SIG-M5 (cell line): ENCODE measurements around the gene PIAS1.
"Not testable (repeated sequence)": the region's sequence is repeated elsewhere in the genome, so short reads cannot be mapped to it uniquely, and the experiment has no call there.

Experiments
- DNase-seq: peaks from one replicate; lab custom pipeline; 2025; lab: John Stamatoyannopoulos, UW

PIAS1 gene

DNA sequence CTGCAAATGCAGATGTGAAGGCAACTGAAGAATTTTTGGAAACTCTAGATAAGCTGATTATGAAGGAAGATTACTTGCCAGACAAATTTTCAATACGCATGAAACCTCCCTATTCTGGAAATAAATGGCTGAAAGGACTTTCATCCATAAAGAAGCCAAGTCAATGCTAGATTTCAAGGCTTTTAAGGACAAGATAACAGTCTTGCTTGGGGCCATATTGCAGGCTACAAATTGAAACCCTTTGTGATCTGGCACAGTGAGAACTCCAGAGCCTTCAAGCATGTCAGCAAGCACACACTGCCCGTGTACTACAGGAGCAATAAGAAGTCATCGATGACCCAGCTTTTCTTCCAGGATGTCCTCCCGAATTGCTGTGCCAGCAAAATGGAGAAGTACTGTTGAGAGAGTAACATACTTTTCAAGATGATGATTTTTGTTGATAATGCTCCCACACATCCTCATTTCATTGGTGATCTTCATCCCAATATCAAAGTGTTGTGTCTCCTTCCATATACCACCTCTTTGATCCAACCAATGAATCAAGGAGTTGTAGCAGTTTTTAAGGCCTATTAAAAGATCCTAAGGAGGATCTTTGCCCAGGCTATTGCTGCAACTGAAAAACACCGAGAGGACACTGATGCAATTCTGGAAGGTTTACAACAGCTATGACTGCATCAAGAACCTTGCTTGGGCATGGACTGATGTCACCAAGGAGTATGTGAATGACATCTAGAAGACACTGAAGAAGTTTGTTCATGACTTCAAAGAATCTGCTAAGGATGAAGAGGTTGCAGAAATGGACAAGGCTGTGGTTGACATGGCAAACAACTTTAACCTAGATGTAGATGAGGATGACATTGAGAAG is 130.7 kb downstream of the PIAS1 start:
- no peak for DNase-seq

- no peak for DNase-seq
These were observed 132.7 kb downstream of the PIAS1 start for GRCh38 chr15:68186671-68187397.

DNA sequence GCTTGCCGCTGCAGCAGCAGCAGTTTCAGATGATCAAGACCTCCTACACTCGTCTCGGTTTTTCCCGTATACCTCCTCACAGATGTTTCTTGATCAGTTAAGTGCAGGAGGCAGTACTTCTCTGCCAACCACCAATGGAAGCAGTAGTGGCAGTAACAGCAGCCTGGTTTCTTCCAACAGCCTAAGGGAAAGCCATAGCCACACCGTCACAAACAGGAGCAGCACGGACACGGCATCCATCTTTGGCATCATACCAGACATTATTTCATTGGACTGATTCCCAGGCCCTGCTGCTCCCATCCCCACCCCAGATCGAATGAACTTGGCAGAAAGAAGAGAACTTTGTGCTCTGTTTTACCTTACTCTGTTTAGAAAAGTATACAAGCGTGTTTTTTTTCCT is 133.4 kb downstream of the PIAS1 start:
- no peak for DNase-seq

DNA sequence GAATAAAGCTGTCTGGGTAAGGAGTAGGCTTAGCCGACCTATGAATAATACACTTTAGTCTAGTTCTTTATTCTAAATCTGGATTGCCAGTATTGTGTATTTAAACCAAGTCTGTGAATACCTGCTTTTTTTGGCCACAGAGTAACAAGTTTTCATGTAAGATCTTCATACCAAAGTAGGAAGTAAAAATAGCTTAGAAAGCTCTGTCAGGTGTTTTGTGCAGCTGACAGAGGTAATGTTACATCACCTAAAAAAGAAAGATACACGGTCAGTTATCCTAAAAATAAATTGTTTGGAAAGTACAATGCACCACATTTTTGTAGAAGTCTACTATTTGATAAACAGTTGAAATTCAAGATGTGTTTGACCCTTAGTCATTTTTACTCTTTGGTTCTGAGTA is 134.5 kb downstream of the PIAS1 start:
- DNase-seq: no peak

DNA sequence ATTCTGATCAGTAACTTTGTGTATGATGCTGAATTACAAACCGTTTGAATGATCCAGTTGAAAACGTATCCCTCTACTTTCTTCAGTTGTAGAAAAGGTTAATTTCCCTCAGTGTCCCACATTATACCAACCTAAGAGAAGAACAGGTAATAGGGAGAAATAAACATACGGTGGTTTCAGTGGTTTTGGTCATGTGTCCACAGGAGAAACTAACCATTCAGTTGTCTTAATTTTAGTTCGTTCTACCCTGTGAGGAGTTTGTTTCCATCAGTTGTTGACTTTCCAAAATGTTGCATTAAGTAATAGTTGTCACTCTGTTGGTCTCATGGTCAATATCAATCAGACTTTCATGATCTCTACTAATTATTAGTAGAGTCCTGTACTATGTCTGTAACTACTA is 135.9 kb downstream of the PIAS1 start:
- no peak for DNase-seq

DNA sequence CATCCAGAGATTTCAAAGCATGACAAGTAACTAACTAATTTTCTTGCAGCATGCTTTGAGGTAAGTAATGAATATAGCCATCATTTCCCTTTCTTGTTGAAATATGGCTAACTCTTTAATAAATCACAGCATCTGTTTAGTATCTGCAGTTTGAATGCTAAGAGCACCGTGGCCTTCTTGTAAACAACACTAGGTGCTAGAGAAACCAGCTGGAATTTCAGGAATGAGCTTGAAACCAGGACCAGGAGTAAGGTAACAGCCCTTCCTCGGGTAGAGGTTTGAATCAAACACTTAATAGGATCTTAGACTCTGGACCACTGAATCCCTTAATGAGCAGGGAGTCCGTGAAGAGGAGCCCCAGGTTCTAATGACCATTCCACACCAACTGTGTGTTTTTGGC is 137.4 kb downstream of the PIAS1 start:
- DNase-seq: no peak

DNA sequence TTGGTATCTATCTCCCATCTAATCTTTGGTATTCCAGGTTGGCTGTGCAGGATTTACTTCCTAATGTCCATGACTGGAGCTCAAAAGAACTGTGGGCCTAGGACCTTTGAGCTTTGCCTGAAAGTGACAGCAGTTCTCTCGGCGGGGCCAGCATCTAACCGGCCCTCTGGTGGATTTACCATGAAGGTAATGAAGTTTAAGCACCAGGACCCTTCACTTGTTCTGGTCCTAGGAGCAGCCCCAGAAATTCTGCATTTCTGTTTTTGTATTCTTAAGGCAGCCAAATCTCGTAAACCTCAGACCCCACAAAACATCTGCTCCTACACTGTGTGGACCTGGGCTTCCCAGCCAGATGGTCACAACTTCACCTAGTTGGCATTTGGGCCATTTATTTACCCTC is 138.0 kb downstream of the PIAS1 start:
- DNase-seq: no peak

DNA sequence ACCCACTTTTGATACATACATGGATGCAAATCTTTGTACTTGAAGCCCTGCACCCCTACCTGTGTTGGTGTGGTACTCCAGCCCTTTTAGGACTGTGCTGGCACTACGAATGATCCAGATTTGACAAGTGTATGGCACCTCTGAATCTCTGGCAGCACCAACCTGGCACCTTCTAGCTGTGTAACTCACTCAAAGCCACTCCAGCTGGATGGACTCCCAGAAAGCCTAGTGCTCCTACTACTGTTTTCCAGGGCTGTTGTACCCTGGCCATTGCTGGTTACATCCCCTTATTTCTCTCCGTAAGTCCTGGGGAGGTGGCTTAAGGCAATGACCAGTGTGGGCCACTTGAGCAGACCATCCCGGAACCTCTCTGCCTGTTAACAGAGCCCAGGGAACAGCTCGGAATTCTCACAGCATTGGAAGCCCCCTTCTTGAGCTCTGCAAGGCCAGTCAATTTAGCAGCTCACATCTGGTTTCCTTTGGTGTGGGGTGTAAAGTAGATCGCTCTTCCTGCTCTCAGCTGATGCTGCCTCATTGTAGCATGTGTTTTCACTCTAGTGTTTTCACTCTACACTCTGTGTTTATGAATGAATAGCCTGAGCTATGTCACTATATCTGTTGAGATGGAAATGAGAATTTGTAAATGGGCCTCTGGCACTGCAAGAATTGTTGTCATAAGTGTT is 138.8 kb downstream of the PIAS1 start:
- DNase-seq: no peak

- no peak for DNase-seq
These were observed 141.4 kb downstream of the PIAS1 start for GRCh38 chr15:68195336-68196112.

DNA sequence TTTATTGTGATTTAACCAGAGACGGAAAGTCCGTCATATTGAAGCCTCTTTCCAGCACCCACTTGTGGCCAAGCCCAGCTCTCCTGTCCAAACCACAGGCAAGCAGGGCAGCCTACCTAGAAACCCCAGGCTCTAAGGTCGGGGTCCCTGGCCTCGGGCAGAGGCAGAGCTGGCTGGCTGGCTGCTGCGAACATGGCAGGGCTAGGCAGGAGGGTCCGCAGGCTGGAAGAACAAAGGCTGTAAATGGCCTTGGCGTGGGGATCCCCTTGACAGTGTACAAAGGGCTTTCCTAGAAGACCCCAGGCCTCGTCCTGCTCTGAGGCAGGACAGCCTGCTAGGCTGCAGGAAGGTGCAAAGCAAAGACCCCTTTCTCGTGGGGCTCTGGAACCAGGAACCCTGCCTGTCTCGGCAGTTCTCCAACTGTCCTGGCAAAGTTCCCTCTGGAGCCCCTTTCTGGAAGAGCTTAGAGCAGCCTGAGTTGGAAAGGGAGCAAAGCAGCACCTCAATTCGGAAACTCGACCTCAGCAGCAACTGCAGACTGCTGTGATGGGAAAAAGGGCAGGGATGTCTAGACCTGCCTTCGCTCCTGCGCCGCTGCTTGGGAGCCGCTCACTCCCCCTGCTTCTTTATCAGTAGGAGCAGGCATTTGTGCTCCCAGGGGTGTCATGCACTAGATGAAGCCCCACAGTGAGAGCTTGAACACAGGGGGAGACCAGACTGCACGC is 142.5 kb downstream of the PIAS1 start:
- DNase-seq: no peak

DNA sequence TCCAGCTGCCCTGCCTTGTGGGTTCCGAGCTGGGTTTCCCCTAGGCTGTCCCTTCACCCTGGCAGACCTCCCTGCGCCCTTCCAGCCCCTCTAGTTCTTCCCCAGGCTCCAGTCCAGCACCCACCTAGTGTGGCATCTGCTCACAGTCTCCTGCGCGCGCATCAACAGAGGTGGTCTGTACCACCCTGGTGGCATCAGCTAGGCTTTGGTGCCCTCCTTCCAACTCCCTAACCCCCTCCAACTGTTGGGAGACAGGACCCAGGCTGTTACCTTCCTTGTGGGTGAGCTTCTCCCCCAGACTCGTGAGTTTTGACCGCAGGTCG is 143.0 kb downstream of the PIAS1 start:
- DNase-seq: no peak

DNA sequence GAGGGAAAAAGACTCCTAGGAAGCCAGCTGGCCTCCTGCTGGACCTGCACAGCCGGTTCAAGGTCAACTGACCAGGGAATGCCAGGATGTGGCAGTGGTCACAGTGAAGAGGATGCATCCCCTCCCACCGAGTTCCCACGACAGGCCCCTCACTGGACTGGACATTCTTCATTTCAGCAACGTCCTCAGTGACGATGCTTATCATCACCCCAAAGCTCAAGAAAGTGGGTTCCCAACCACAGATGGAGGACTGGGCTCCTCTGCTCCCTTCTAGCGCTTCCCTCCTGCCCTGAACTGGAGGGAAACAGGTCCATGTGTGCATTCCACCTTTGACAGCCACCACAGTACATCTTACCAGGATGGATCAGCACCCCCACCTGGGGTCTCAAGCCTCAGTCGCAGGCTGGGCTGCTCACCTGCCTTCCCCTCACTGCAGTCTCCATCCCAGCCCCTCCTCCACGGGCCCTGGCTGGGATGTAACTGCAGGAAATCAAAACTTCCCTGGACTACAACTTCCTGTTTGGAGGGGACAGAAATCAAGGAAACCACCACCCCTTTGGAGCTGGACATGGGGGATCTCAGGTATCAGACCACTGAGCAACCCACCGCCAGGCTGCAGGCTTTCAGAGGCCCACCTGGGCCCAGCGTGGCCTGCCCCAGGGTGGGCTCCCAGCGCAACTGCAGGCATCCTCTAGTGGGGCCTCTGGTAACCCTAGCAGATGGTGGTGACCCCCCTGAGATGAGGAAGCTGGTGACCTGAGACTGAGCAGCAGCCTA is 143.7 kb downstream of the PIAS1 start:
- DNase-seq: no peak

DNA sequence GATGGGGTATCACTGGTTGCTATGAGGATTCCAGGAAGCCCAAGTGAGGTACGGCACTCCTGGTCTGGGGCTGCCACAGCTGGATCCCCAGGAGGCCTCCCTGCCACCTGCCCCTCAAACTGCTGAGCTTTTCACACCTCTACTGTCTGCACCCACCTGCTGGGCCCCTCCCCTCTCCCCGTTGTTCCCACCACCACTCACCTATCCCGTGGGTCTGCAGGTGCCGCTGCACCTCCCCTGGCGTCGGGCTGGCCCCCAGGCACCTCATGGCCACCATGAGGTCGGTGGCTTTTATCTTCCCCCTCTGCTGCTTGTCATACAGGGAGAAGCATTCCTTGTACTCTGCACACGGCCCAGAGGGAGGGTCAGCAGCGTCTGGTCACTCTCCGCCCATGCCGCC is 145.2 kb downstream of the PIAS1 start:
- no peak for DNase-seq

GRCh38 chr15:68200016-68200861 is 146.1 kb downstream of the PIAS1 start:
- DNase-seq: no peak

GRCh38 chr15:68201153-68201878 is 147.2 kb downstream of the PIAS1 start:
- DNase-seq: no peak

DNA sequence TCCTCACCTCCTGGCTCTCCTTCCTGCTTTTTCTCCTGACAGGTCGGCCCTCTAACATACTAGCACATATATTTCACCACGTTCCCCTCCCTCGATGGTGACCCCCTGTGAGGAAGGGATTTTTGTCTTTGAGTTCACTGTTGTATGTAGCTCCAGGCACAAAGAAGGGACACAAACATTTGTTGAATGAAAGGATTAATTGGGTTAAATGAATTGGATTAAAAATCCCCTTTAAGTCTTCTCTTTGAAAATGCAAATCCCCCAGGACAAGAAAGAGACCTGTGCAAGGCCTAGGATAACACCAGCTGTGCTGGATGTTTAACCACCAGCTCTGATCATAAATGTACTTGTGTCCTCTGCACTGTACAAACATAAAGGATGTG is 147.8 kb downstream of the PIAS1 start:
- DNase-seq: no peak

DNA sequence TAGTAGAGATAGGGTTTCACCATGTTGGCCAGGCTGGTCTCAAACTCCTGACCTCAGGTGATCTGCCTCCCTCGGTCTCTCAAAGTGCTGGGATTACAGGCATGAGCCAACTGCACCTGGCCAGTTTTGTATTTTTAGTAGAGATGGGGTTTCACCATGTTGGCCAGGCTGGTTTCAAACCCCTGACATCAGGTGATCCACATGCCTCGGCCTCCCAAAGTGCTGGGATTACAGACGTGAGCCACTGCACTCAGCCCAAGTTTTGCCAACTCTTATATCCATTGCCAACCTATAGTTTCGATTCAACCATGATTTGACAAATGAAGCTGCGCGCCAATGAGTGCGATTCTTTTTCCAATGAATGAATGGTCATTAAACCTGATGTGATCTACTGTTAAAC is 148.9 kb downstream of the PIAS1 start:
- DNase-seq: not testable (repeated sequence)

- no peak for DNase-seq
These were observed 149.4 kb downstream of the PIAS1 start for GRCh38 chr15:68203486-68203885.

DNA sequence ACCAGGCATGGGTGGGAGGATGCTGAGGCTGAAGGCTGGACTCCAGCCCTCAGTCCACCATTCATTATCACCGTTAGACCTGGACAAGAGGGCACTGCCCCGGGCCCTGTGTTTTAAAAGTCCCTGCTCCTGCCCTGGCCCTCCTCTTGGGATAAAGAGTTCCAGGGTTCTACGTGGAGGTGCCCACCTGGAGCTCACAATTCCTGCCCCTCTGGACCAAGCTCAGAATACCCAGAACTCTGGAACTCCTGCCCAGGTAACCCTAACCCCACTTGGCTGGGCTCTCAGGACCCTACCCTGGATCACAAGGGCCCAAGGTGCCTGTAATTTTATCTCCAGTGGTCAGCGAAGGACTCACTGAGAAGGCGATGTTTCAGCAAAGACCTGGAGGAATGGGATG is 149.8 kb downstream of the PIAS1 start:
- no peak for DNase-seq
